ENCODE results near the gene PRM1.

Gene PRM1

DNA sequence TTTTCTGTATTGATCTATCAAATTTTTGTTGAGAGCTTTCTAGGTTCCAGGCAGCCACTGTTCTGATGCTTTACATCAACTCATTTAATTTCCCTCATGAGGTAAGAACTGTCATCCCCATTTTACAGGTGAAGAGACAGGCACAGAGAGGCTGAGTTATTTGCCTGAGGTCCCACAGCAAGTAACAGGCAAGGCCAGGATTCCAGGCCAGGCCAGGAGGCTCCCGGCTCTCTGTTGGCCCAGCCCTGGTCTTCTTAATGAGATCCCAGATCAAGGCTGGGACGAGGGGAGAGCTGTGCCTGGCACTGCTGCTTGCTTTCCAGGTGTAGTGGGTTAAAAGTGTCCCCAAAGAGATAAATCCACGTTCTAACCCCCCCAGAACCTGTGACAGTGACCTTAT, 41.7 kb upstream of the PRM1 start:
- H3K4me3 ChIP-seq (ENCODE audit: low read depth in 1 of 2, low read length in 1 of 2), result no peak overlapping the region
- no peak overlapping the region for H3K27ac ChIP-seq
- H3K4me1 ChIP-seq (ENCODE audit: control insufficient read depth in 1 of 2, insufficient read depth in 1 of 2, low read depth in 1 of 2, low read length in 1 of 2), result no peaks in the 10 kb centered on the region
- H3K36me3 ChIP-seq, result no peaks in the 10 kb centered on the region
- H3K9me3 ChIP-seq, result no peaks in the 10 kb centered on the region
- H3K27me3 ChIP-seq, result no peaks in the 10 kb centered on the region
- TF ChIP-seq, protein P1, sequence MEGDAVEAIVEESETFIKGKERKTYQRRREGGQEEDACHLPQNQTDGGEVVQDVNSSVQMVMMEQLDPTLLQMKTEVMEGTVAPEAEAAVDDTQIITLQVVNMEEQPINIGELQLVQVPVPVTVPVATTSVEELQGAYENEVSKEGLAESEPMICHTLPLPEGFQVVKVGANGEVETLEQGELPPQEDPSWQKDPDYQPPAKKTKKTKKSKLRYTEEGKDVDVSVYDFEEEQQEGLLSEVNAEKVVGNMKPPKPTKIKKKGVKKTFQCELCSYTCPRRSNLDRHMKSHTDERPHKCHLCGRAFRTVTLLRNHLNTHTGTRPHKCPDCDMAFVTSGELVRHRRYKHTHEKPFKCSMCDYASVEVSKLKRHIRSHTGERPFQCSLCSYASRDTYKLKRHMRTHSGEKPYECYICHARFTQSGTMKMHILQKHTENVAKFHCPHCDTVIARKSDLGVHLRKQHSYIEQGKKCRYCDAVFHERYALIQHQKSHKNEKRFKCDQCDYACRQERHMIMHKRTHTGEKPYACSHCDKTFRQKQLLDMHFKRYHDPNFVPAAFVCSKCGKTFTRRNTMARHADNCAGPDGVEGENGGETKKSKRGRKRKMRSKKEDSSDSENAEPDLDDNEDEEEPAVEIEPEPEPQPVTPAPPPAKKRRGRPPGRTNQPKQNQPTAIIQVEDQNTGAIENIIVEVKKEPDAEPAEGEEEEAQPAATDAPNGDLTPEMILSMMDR (IDR thresholded peaks at IDR 0.05), result no peak

GRCh38 chr16:11321662-11322061, 40.5 kb upstream of the PRM1 start:
- TF ChIP-seq, protein P1 (IDR thresholded peaks at IDR 0.05), result no peak
- no peaks in the 10 kb centered on the region for H3K27me3 ChIP-seq
- no peaks in the 10 kb centered on the region for H3K4me1 ChIP-seq (ENCODE audit: control insufficient read depth in 1 of 2, insufficient read depth in 1 of 2, low read depth in 1 of 2, low read length in 1 of 2)
- no peaks in the 10 kb centered on the region for H3K9me3 ChIP-seq
- H3K4me3 ChIP-seq (ENCODE audit: low read depth in 1 of 2, low read length in 1 of 2), result no peak overlapping the region
- H3K36me3 ChIP-seq, result no peaks in the 10 kb centered on the region
- H3K27ac ChIP-seq, result no peak overlapping the region

DNA sequence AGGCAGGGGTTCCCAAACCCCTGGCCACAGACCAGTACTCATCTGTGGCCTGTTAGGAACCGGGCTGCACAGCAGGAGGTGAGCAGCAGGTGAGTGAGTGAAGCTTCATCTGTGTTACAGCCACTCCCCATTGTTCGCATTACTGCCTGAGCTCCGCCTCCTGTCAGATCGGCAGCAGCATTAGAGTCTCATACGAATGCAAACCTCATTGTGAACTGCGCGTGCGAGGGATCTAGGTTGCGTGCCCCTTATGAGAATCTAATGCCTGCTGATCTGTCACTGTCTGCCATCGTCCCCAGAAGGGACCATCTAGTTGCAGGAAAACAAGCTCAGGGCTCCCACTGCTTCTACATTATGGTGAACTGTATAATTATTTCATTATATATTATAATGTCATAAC, 39.0 kb upstream of the PRM1 start:
- no peaks in the 10 kb centered on the region for H3K36me3 ChIP-seq
- no peak overlapping the region for H3K4me3 ChIP-seq (ENCODE audit: low read depth in 1 of 2, low read length in 1 of 2)
- H3K4me1 ChIP-seq (ENCODE audit: control insufficient read depth in 1 of 2, insufficient read depth in 1 of 2, low read depth in 1 of 2, low read length in 1 of 2), result no peaks in the 10 kb centered on the region
- no peaks in the 10 kb centered on the region for H3K27me3 ChIP-seq
- TF ChIP-seq, protein P1 (IDR thresholded peaks at IDR 0.05), result no peak
- H3K9me3 ChIP-seq, result no peaks in the 10 kb centered on the region
- H3K27ac ChIP-seq, result no peak overlapping the region

DNA sequence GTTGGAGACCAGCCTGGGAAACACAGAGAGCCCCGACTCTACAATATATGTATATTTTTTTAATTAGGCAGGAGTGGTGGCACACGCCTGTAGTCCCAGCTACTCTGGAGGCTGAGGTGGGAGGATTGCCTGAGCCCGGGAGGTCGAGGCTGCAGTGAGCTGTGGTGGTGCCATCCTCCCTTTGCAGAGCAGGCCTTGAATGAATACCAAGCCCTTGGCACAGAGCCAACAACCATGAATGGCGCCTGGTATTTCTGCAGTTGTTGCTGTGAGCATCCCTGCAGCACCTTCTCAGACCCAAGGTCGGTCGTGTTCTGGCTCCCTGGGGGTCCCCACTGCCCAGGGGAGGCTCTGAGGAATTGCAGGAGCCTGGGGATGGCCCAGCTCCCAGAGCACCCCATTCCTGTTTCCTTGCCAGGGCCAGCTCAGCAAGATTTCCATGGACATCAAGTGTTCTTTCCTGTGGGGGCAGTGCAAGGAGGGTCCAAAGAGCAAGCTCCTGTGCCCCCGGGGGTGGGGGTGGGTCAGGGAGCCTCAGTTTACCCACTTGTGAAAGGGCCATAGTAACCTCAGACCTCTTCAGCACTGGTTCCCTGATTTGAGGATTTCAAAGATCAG, 38.5 kb upstream of the PRM1 start:
- H3K9me3 ChIP-seq, result no peaks in the 10 kb centered on the region
- H3K27ac ChIP-seq, result no peak overlapping the region
- H3K4me3 ChIP-seq (ENCODE audit: low read depth in 1 of 2, low read length in 1 of 2), result no peak overlapping the region
- H3K27me3 ChIP-seq, result no peaks in the 10 kb centered on the region
- no peaks in the 10 kb centered on the region for H3K4me1 ChIP-seq (ENCODE audit: control insufficient read depth in 1 of 2, insufficient read depth in 1 of 2, low read depth in 1 of 2, low read length in 1 of 2)
- TF ChIP-seq, protein P1 (IDR thresholded peaks at IDR 0.05), result no peak
- no peaks in the 10 kb centered on the region for H3K36me3 ChIP-seq

GRCh38 chr16:11318817-11319216, 37.7 kb upstream of the PRM1 start:
- TF ChIP-seq, protein P1 (IDR thresholded peaks at IDR 0.05), result no peak
- Histone ChIP-seq H3K9me3 (no peaks in the 10 kb centered on the region), H3K36me3 (no peaks in the 10 kb centered on the region), H3K4me1 (ENCODE audit: control insufficient read depth in 1 of 2, insufficient read depth in 1 of 2, low read depth in 1 of 2, low read length in 1 of 2) (no peaks in the 10 kb centered on the region), H3K27me3 (no peaks in the 10 kb centered on the region), H3K27ac (no peak overlapping the region), H3K4me3 (ENCODE audit: low read depth in 1 of 2, low read length in 1 of 2) (no peak overlapping the region)
